Keratinocyte (primary cell): ENCODE results near the gene PRDM8. TPM values are rescaled to one million over a fixed set of nuclear protein-coding genes. Genes with fewer than 3 reads are reported as not detected.

Experiments
- DNase-seq: peaks from one replicate; pipeline ENCODE4 v3.0.0-alpha.2; 2011; ENCODE audit warnings: low read depth, missing footprints, low spot score
- FAIRE-seq: peaks from 2 replicates; lab custom pipeline; 2011; peaks lifted over from hg19 to GRCh38; lab: Jason Lieb, UNC
- H2AFZ ChIP-seq: 2 replicates; pipeline ENCODE4 v1.6.0; 2012; ENCODE audit warnings: low read length, control low read depth, inconsistent platforms; ENCODE audit not compliant: control insufficient read depth
- H3K27ac ChIP-seq: 2 replicates; pipeline ENCODE4 v1.5.1; 2011; ENCODE audit warnings: low read length; ENCODE audit not compliant: control insufficient read depth, insufficient read depth
- H3K27me3 ChIP-seq: 3 replicates; pipeline ENCODE4 v1.6.0; 2011; ENCODE audit warnings: low read length; ENCODE audit not compliant: control insufficient read depth, insufficient read depth; ENCODE audit errors: extremely low read depth
- H3K36me3 ChIP-seq, 2 experiments: 2 replicates in 1 of 2; 3 replicates in 1 of 2; pipeline ENCODE4 v1.5.1; 2011; ENCODE audit warnings: low read length in 2 of 2, mild to moderate bottlenecking in 1 of 2; ENCODE audit not compliant: control insufficient read depth in 2 of 2, insufficient read depth in 2 of 2; ENCODE audit errors: extremely low read depth in 1 of 2
- H3K4me1 ChIP-seq: 3 replicates; pipeline ENCODE4 v1.5.1; 2011; ENCODE audit warnings: low read length; ENCODE audit not compliant: control insufficient read depth, insufficient read depth; ENCODE audit errors: extremely low read depth
- H3K4me2 ChIP-seq: 3 replicates; pipeline ENCODE4 v1.6.0; 2011; ENCODE audit warnings: low read depth, low read length; ENCODE audit not compliant: control insufficient read depth, insufficient read depth; ENCODE audit errors: extremely low read depth
- H3K4me3 ChIP-seq, 3 experiments: fragments of 200-600 bp in 1 of 3; sonication (generic) in 1 of 3; 2 replicates in 2 of 3; 3 replicates in 1 of 3; pipeline ENCODE4 v1.5.1; 2011 to 2016; ENCODE audit warnings: low read length in 3 of 3, mild to moderate bottlenecking in 3 of 3, control low read depth in 2 of 3, inconsistent platforms in 1 of 3, low read depth in 1 of 3, mixed read lengths in 1 of 3, mixed run types in 1 of 3, moderate library complexity in 1 of 3; ENCODE audit not compliant: control insufficient read depth in 2 of 3, insufficient read depth in 2 of 3; ENCODE audit errors: extremely low read depth in 1 of 3
- H3K79me2 ChIP-seq: 2 replicates; pipeline ENCODE4 v1.6.0; 2012; ENCODE audit warnings: low read length; ENCODE audit not compliant: control insufficient read depth, insufficient read depth
- H3K9ac ChIP-seq: 3 replicates; pipeline ENCODE4 v1.6.0; 2011; ENCODE audit warnings: low read length; ENCODE audit not compliant: control insufficient read depth, insufficient read depth; ENCODE audit errors: extremely low read depth
- H3K9me1 ChIP-seq: 3 replicates; pipeline ENCODE4 v1.6.0; 2011; ENCODE audit warnings: low read length; ENCODE audit not compliant: control insufficient read depth, insufficient read depth; ENCODE audit errors: extremely low read depth
- H3K9me3 ChIP-seq: 2 replicates; pipeline ENCODE4 v1.5.1; 2012; ENCODE audit warnings: low read depth, low read length; ENCODE audit not compliant: control insufficient read depth
- H4K20me1 ChIP-seq: 3 replicates; pipeline ENCODE4 v1.6.0; 2011; ENCODE audit warnings: low read length; ENCODE audit not compliant: control insufficient read depth, insufficient read depth; ENCODE audit errors: extremely low read depth
- EZH2 ChIP-seq: IDR thresholded peaks from one replicate; pipeline ENCODE4 v1.6.1; 2012; ENCODE audit warnings: inconsistent platforms, mild to moderate bottlenecking, low read length, moderate library complexity
- dilution Hi-C: fragments of 300-500 bp; cut with MboI; formaldehyde crosslinking; loops from one replicate; pipeline ENCODE4 v1.7.0; 2020; ENCODE audit warnings: low sequenced_read_pairs; ENCODE audit not compliant: extremely low pct_ligation_motif_present
- polyA plus RNA-seq, 5 experiments: library from polyadenylated mRNA; depleted of rRNA in 3 of 5; stranded (reverse) in 3 of 5; stranded (forward) in 1 of 5; unstranded in 1 of 5; fragments of >200 nt; gene quantifications; 1 replicate in 1 of 5; 2 replicates in 3 of 5; 3 replicates in 1 of 5; pipeline versions ENCODE4 v1.2.1 to v1.2.3, GENCODE V29; 2011 to 2012; ENCODE audit warnings: missing spikeins in 2 of 5, low read depth in 1 of 5, low replicate concordance in 1 of 5
- TF ChIP-seq, protein P1 (sequence below), 3 experiments: IDR thresholded peaks in 1 of 3; conservative IDR thresholded peaks in 1 of 3; optimal IDR thresholded peaks in 1 of 3; 2 replicates in 2 of 3; 3 replicates in 1 of 3; pipeline versions ENCODE3 to v1.5.1; 2011; ENCODE audit warnings: low read length in 3 of 3, mild to moderate bottlenecking in 3 of 3, moderate library complexity in 2 of 3, control low read depth in 1 of 3, inconsistent platforms in 1 of 3; ENCODE audit not compliant: insufficient read depth in 2 of 3; ENCODE audit errors: extremely low read depth in 1 of 3

PRDM8 gene
- polyA plus RNA-seq, 1 donor (not counting 4 experiments of a cell fraction or from before 2014, with no cell fraction given): 3.5 TPM

DNA sequence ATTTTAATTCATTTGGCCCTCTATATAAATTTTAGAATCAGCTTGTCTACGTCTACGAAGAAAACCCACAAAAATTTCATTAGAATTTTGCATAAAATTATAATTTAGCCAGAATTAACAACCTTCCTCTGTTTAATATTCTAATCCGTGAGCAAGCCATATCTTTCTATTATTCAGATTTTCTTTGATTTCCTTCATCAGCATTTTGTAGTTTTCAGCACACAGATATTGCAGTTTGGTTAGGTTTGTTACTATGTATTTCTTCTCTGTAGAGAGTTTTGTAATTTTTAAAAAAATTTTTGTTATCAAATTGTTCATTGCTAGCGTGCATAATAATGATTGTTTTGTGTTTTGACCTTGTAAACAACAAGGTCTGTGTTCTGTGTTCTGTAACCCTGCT lies 34.9 kb upstream of the PRDM8 start:
- no peak for FAIRE-seq
- no peaks in the 10 kb centered on the region for H4K20me1 ChIP-seq
- dilution Hi-C loops: no loop called here

DNA sequence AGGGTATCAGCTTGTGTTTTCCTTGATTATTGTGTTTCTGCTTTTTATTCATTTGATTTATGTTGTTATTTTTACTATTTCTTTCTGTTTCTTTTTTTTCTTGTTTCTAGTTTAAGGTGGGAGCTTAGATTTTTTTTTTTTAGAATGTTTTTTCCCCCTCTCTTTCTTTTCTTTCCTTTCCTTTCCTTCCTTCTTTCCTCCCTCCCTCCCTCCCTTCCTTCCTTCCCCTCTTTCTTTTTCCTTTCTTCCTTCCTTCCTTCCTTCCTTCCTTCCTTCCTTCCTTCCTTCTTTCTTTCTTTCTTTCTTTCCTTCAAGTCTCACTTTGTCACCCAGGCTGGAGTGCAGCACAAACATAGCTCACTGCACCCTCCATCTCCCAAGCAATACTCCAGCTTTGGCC lies 31.4 kb upstream of the PRDM8 start:
- DNase-seq (no peak), FAIRE-seq (no peak)
- H3K4me2 ChIP-seq: no peak overlapping the region
- no peaks in the 10 kb centered on the region for H3K27me3 ChIP-seq
- no peaks in the 10 kb centered on the region for H3K9me3 ChIP-seq
- no peak overlapping the region for H3K27ac ChIP-seq
- H4K20me1 ChIP-seq: no peaks in the 10 kb centered on the region
- no peak overlapping the region for H3K9ac ChIP-seq
- no peaks in the 10 kb centered on the region for H3K9me1 ChIP-seq
- TF ChIP-seq, protein P1, sequence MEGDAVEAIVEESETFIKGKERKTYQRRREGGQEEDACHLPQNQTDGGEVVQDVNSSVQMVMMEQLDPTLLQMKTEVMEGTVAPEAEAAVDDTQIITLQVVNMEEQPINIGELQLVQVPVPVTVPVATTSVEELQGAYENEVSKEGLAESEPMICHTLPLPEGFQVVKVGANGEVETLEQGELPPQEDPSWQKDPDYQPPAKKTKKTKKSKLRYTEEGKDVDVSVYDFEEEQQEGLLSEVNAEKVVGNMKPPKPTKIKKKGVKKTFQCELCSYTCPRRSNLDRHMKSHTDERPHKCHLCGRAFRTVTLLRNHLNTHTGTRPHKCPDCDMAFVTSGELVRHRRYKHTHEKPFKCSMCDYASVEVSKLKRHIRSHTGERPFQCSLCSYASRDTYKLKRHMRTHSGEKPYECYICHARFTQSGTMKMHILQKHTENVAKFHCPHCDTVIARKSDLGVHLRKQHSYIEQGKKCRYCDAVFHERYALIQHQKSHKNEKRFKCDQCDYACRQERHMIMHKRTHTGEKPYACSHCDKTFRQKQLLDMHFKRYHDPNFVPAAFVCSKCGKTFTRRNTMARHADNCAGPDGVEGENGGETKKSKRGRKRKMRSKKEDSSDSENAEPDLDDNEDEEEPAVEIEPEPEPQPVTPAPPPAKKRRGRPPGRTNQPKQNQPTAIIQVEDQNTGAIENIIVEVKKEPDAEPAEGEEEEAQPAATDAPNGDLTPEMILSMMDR (optimal IDR thresholded peaks at IDR 0.05 in 1 of 3, IDR thresholded peaks at IDR 0.05 in 1 of 3, conservative IDR thresholded peaks at IDR 0.05 in 1 of 3; ENCODE audit: extremely low read depth in 1 of 3, insufficient read depth in 2 of 3, low read length in 3 of 3): no peak
- no peak for TF ChIP-seq EZH2
- dilution Hi-C loops: no loop called here
- H3K36me3 ChIP-seq: no peaks in the 10 kb centered on the region
- no peak overlapping the region for H3K4me3 ChIP-seq
- no peaks in the 10 kb centered on the region for H3K4me1 ChIP-seq
- no peaks in the 10 kb centered on the region for H3K79me2 ChIP-seq
- H2AFZ ChIP-seq: peak overlapping the region; percentile 16

More for the DNA sequence above, 34.9 kb upstream of the PRDM8 start:
- Histone ChIP-seq H2AFZ (no peak overlapping the region), H3K4me3 (no peak overlapping the region), H3K4me1 (no peaks in the 10 kb centered on the region), H3K27me3 (no peaks in the 10 kb centered on the region), H3K36me3 (no peaks in the 10 kb centered on the region), H3K4me2 (no peak overlapping the region), H3K9ac (no peak overlapping the region), H3K79me2 (no peaks in the 10 kb centered on the region), H3K27ac (no peak overlapping the region), H3K9me1 (no peaks in the 10 kb centered on the region), H3K9me3 (no peaks in the 10 kb centered on the region)
- DNase-seq: no peak
- no peak for TF ChIP-seq EZH2
- TF ChIP-seq, protein P1 (optimal IDR thresholded peaks at IDR 0.05 in 1 of 3, IDR thresholded peaks at IDR 0.05 in 1 of 3, conservative IDR thresholded peaks at IDR 0.05 in 1 of 3; ENCODE audit: extremely low read depth in 1 of 3, insufficient read depth in 2 of 3, low read length in 3 of 3): no peak
